ENCODE results near the gene PPRC1.

DNA sequence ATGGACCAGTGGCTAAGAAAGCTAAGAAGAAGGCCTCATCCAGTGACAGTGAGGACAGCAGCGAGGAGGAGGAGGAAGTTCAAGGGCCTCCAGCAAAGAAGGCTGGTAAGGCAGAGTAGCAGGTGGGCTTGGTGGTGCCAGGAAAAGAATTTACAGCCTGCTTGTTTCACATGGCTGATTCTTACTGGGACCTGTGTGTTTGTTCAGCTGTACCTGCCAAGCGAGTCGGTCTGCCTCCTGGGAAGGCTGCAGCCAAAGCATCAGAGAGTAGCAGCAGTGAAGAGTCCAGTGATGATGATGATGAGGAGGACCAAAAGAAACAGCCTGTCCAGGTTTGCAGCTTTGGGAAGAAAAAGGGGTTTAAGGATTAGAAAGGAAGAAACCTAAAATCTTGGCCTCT, 24.4 kb downstream of the PPRC1 start:
- TF ChIP-seq EZH2 (IDR thresholded peaks at IDR 0.05; ENCODE audit: borderline replicate concordance, insufficient read depth, low read depth, low read length, poor library complexity, severe bottlenecking) = no peak
- TF ChIP-seq, protein P1, sequence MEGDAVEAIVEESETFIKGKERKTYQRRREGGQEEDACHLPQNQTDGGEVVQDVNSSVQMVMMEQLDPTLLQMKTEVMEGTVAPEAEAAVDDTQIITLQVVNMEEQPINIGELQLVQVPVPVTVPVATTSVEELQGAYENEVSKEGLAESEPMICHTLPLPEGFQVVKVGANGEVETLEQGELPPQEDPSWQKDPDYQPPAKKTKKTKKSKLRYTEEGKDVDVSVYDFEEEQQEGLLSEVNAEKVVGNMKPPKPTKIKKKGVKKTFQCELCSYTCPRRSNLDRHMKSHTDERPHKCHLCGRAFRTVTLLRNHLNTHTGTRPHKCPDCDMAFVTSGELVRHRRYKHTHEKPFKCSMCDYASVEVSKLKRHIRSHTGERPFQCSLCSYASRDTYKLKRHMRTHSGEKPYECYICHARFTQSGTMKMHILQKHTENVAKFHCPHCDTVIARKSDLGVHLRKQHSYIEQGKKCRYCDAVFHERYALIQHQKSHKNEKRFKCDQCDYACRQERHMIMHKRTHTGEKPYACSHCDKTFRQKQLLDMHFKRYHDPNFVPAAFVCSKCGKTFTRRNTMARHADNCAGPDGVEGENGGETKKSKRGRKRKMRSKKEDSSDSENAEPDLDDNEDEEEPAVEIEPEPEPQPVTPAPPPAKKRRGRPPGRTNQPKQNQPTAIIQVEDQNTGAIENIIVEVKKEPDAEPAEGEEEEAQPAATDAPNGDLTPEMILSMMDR (IDR thresholded peaks at IDR 0.05) = no peak
